Neural progenitor cell (in vitro differentiated cells): ENCODE data around the gene DNAJB8.

Experiments used
- CTCF ChIP-seq: fragments of 200-600 bp; sonication (generic); IDR thresholded peaks from 2 replicates; pipeline ENCODE4 v1.5.1; 2017; ENCODE audit warnings: antibody characterized with exemption, mild to moderate bottlenecking
- EZH2 ChIP-seq: fragments of 200-600 bp; sonication (generic); IDR thresholded peaks from 2 replicates; pipeline ENCODE4 v1.6.1; 2017; ENCODE audit warnings: antibody characterized with exemption, mild to moderate bottlenecking, moderate library complexity

- no peak for TF ChIP-seq EZH2
- TF ChIP-seq CTCF, result no peak
Measured at GRCh38 chr3:128455116-128455515, 11.6 kb downstream of the DNAJB8 start.
